Mesothelial cell of epicardium (in vitro differentiated cells): Measurements from ENCODE around the gene UGT2B17. TPM values are rescaled to one million over a fixed set of nuclear protein-coding genes. Genes with fewer than 3 reads are reported as not detected.
"Not testable (repeated sequence)": the region's sequence is repeated elsewhere in the genome, so short reads cannot be mapped to it uniquely, and the experiment has no call there.

Source experiments
- DNase-seq, 2 experiments: peaks; one replicate each; pipeline ENCODE4 v3.0.0; 2021; ENCODE audit warnings: low spot score in 2 of 2; ENCODE audit not compliant: unreplicated experiment in 2 of 2
- H3K27ac Mint-ChIP-seq: 2 replicates; pipeline ENCODE4 v1.8.0; 2021; ENCODE audit warnings: mixed read lengths
- H3K27me3 Mint-ChIP-seq: 2 replicates; pipeline ENCODE4 v1.8.0; 2021; ENCODE audit warnings: low read depth, mixed read lengths
- H3K36me3 Mint-ChIP-seq: 2 replicates; pipeline ENCODE4 v1.8.0; 2021; ENCODE audit warnings: mixed read lengths
- H3K4me1 Mint-ChIP-seq: 2 replicates; pipeline ENCODE4 v1.8.0; 2021; ENCODE audit warnings: mixed read lengths
- H3K4me3 Mint-ChIP-seq: 2 replicates; pipeline ENCODE4 v1.8.0; 2021; ENCODE audit warnings: mild to moderate bottlenecking, moderate library complexity, mixed read lengths
- H3K9me3 Mint-ChIP-seq: 2 replicates; pipeline ENCODE4 v1.8.0; 2021; ENCODE audit warnings: mixed read lengths
- total RNA-seq: library from RNA; stranded (reverse); gene quantifications from 3 replicates; pipeline ENCODE4 v1.2.1, GENCODE V29; 2021
- TF ChIP-seq, protein P1 (sequence below): fragments of 200-600 bp; sonication (generic); IDR thresholded peaks from one replicate; pipeline ENCODE4 v1.5.0; 2021; ENCODE audit warnings: antibody characterized with exemption; ENCODE audit not compliant: unreplicated experiment

UGT2B17 gene
- total RNA-seq, 1 donor from 2014 or later: not detected

DNA sequence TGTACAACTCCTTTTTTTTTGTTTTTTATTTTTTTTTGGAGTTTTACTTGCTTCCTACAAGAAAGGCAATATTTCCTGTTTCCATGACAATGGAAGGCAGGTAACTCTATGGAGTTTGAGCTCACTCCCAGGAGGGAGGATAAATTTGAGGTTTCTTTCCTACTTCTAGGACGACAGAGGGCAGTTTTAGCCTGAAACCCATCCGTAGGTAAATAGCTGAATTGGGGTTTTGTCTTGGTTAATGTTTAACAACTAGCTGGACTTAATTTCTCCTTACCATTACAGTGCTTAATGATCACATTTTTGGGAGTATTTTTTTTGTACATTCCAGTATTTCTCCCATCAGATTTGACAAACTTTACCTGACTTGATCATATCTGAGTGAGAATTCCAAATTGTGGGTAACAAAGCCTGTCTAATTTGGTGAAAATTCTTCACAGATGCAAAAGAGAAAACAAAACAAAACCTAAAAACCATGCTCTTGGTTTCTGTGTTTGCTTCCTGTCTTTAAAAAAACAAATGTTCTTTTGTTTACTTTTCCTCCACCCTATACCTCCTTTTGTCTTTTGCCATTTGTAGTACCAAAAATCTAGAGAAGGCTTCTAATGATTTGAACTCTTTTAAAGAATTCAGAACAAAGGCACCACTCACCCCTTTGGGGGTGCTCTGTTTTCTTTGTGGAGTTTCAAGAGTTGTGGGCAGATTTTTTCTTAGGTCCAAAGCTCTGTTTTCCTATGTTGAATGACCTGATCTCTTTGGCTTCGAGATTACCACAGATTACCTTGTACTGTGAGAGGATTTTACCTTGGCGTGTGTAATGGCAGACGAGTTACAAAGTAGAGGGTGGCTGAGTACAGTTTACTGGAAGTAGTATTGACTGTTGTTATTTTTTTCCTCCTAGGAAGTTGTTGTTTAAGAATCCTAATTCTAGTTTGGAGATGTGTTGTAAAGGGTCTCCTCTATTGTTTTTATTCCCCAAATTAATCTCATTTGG is 23.0 kb downstream of the UGT2B17 start:
- DNase-seq, H3K27ac Mint-ChIP-seq, H3K36me3 Mint-ChIP-seq, H3K9me3 Mint-ChIP-seq, H3K4me1 Mint-ChIP-seq, H3K27me3 Mint-ChIP-seq, H3K4me3 Mint-ChIP-seq: not testable (repeated sequence)

DNA sequence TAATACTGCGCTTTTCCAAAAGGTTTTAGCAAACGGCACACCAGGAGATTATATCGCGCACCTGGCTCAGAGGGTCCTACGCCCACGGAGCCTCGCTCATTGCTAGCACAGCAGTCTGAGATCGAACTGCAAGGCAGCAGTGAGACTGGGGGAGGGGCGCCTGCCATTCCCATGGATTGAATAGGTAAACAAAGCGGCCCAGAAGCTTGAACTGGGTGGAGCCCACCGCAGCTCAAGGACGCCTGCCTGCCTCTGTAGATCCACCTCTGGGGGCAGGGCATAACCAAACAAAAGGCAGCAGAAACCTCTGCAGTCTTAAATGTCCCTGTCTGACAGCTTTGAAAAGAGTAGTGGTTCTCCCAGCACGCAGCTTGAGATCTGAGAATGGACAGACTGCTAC is 33.4 kb downstream of the UGT2B17 start:
- H3K27ac Mint-ChIP-seq, H3K4me1 Mint-ChIP-seq, H3K27me3 Mint-ChIP-seq, DNase-seq, H3K9me3 Mint-ChIP-seq, H3K36me3 Mint-ChIP-seq, H3K4me3 Mint-ChIP-seq: not testable (repeated sequence)

DNA sequence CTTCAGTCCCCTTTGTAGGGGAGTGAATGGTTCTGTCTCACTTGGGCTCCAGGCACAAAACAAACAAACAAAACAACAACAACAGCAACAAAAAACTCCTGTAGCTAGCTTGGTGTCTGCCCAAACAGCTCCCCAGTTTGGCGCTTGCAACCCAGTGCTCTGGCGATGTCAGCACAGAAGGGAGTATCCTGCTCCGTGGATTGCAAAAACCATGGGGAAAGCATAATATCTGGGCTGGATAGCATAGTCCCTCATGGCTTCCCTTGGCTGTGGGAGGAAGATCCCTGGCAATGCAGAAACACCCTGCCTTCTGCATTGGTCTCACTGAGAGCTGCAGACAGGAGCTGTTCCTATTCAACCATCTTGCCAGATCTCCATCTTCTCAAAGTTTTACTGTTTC is 39.7 kb downstream of the UGT2B17 start:
- H3K9me3 Mint-ChIP-seq: no peaks in the 10 kb centered on the region

DNA sequence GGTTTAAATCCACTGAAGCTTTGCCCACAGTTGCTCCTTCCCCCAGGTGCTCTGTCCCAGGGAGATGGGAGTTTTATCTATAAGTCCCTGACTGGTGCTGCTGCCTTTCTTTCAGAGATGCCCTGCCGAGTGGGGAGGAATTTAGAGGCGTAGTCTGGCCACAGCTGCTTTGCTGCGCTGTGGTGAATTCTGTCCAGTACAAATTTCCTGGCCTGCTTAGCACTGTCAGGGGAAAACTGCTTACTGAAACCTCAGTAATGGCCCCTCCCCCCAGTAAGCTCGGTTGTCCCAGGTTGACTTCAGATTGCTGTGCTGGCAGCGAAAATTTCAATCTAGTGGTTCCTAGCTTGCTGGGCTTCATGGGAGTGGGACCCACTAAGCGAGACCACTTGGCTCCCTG is 40.1 kb downstream of the UGT2B17 start:
- no peak for DNase-seq
- H3K27ac Mint-ChIP-seq: no peak overlapping the region
- H3K4me3 Mint-ChIP-seq: no peak overlapping the region
- H3K4me1 Mint-ChIP-seq: no peaks in the 10 kb centered on the region
- no peaks in the 10 kb centered on the region for H3K9me3 Mint-ChIP-seq
- H3K36me3 Mint-ChIP-seq: no peaks in the 10 kb centered on the region
- no peaks in the 10 kb centered on the region for H3K27me3 Mint-ChIP-seq
- TF ChIP-seq, protein P1, sequence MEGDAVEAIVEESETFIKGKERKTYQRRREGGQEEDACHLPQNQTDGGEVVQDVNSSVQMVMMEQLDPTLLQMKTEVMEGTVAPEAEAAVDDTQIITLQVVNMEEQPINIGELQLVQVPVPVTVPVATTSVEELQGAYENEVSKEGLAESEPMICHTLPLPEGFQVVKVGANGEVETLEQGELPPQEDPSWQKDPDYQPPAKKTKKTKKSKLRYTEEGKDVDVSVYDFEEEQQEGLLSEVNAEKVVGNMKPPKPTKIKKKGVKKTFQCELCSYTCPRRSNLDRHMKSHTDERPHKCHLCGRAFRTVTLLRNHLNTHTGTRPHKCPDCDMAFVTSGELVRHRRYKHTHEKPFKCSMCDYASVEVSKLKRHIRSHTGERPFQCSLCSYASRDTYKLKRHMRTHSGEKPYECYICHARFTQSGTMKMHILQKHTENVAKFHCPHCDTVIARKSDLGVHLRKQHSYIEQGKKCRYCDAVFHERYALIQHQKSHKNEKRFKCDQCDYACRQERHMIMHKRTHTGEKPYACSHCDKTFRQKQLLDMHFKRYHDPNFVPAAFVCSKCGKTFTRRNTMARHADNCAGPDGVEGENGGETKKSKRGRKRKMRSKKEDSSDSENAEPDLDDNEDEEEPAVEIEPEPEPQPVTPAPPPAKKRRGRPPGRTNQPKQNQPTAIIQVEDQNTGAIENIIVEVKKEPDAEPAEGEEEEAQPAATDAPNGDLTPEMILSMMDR: no peak

More for the DNA sequence above, 39.7 kb downstream of the UGT2B17 start:
- Mint-ChIP-seq H3K36me3 (no peaks in the 10 kb centered on the region), H3K27me3 (no peaks in the 10 kb centered on the region), H3K27ac (no peak overlapping the region), H3K4me3 (no peak overlapping the region), H3K4me1 (no peaks in the 10 kb centered on the region)
- DNase-seq: no peak
- TF ChIP-seq, protein P1: no peak

DNA sequence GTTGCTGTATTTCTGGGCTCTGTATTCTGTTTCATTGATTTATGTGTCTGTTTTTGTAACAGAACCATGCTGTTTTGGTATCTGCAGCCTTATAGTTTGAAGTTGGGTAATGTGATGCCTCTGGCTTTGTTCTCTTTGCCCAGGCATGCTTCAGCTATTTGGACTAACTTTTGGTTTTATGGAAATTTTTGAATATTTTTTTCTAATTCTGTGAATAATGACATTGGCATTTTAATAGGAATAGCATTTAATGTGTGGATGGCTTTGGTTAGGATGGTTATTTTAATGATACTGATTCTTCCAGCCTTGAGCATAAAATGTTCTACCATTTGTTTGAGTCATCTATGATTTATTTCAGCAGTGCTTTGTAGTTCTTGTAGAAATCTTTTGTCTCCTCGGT is 53.9 kb downstream of the UGT2B17 start:
- not testable (repeated sequence) for H3K27me3 Mint-ChIP-seq, H3K4me1 Mint-ChIP-seq, H3K36me3 Mint-ChIP-seq, H3K9me3 Mint-ChIP-seq, H3K4me3 Mint-ChIP-seq, H3K27ac Mint-ChIP-seq, DNase-seq

DNA sequence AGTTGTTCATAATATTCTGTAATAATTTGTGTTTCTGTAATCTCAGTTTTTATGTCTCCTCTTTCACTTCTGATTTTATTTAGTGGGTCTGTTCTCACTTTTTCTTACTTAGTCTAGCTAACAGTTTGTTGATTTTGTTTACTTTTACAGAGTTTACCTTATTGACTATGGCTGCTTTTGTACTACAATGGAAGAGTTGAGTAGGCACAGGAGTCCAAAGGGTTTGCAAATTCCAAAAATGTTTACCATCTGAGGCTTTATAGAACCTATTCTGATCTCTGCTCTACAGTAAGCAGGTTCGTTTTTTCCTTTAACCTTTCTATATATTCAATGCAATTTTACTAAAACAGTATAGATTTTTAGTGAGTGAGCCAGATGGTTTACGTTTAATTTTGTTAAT is 55.1 kb downstream of the UGT2B17 start:
- TF ChIP-seq, protein P1: no peak
- no peaks in the 10 kb centered on the region for H3K27me3 Mint-ChIP-seq
- no peaks in the 10 kb centered on the region for H3K4me1 Mint-ChIP-seq
- no peak for DNase-seq
- H3K27ac Mint-ChIP-seq: no peak overlapping the region
- H3K36me3 Mint-ChIP-seq: no peaks in the 10 kb centered on the region
- H3K9me3 Mint-ChIP-seq: no peaks in the 10 kb centered on the region
- no peak overlapping the region for H3K4me3 Mint-ChIP-seq

DNA sequence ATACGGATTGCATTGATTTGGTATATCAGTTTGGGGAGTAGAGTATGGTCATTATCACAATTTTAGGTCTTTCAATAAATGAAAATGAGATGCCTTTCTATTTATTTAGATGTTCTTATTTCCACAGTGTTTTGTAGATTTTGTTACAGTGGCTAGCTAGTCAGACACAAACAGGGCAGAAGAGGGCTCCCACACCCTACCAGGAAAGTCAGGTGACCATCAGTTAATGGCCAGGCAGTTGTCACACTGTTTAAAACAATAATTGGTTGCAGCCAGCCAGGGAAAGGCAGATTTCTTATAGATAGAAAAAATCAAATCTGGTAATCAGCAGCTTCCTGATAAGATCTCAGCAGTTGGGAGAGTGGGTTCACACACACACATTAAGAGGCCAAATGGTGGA is 57.2 kb downstream of the UGT2B17 start:
- Mint-ChIP-seq H3K4me3 (no peak overlapping the region), H3K27me3 (no peaks in the 10 kb centered on the region), H3K36me3 (no peaks in the 10 kb centered on the region), H3K4me1 (no peaks in the 10 kb centered on the region), H3K9me3 (no peaks in the 10 kb centered on the region), H3K27ac (no peak overlapping the region)
- no peak for DNase-seq
- TF ChIP-seq, protein P1: no peak

DNA sequence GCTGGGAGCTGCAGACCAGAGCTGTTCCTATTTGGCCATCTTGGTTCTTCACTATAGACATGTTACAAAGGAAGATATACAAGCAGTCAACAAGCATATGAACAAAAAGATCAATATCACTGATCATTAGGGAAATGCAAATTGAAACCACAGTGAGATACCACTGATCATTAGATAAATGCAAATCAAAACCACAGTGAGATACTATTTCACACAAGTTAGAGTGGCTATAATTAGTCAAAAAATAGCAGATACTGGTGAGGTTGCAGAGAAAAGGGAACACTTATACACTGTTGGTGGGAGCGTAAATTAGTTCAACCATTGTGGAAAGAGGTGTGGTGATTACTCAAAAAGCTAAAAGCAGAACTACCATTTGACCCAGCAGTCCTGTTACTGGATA is 70.7 kb downstream of the UGT2B17 start:
- H3K36me3 Mint-ChIP-seq, DNase-seq, H3K27me3 Mint-ChIP-seq, H3K4me1 Mint-ChIP-seq, H3K27ac Mint-ChIP-seq, H3K4me3 Mint-ChIP-seq: not testable (repeated sequence)
- H3K9me3 Mint-ChIP-seq: peaks cover 13% of the 10 kb centered on the region

DNA sequence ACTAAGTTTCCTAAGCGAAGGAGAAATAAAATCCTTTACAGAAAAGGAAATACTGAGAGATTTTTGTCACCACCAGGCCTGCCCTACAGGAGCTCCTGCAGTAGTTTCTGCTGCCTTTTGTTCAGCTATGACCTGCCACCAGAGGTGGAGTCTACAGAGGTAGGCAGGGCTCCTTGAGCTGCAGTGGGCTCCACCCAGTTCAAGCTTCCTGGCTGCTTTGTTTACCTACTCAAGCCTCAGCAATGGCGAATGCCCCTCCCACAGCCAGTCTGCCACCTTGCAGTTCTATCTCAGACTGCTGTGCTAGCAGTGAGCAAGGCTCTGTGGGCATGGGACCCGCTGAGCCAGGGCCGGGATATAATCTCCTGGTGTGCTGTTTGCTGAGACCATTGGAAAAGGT is 71.3 kb downstream of the UGT2B17 start:
- not testable (repeated sequence) for H3K27ac Mint-ChIP-seq, H3K36me3 Mint-ChIP-seq
- H3K9me3 Mint-ChIP-seq: peaks cover 13% of the 10 kb centered on the region

DNA sequence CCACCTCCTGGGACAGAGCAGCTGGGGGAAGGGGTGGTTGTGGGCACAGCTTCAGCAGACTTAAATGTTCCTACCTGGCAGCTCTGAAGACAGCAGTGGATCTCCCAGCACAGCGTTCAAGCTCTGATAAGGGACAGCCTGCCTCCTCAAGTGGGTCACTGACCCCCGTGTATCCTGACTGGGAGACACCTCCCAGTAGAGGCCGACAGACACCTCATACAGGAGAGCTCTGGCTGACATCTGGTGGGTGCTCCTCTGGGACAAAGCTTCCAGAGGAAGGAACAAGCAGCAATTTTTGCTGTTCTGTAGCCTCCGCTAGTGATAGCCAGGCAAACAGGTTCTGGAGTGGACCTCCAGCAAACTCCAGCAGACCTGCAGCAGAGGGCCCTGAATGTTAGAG is 72.7 kb downstream of the UGT2B17 start:
- H3K27ac Mint-ChIP-seq: not testable (repeated sequence)

More for the DNA sequence above, 71.3 kb downstream of the UGT2B17 start:
- not testable (repeated sequence) for H3K4me3 Mint-ChIP-seq, H3K27me3 Mint-ChIP-seq, DNase-seq, H3K4me1 Mint-ChIP-seq

More for the DNA sequence above, 72.7 kb downstream of the UGT2B17 start:
- DNase-seq, H3K36me3 Mint-ChIP-seq, H3K4me3 Mint-ChIP-seq, H3K27me3 Mint-ChIP-seq, H3K4me1 Mint-ChIP-seq: not testable (repeated sequence)
- peaks cover 13% of the 10 kb centered on the region for H3K9me3 Mint-ChIP-seq
